Endothelial cell of umbilical vein (primary cell): ENCODE measurements around the gene TNS1. TPM values are rescaled to one million over a fixed set of nuclear protein-coding genes. Genes with fewer than 3 reads are reported as not detected.

Experiments used
- BruUV-seq: library from RNA; stranded (reverse); fragments of 400-500 nt; replicated peaks from 2 replicates; lab custom pipeline; 2021; lab: Mats Ljungman, UMichigan
- CTCF ChIA-PET: fragments of 300-600, 350-600 bp; sonication (Branson Sonifier 250); formaldehyde crosslinking; loops from one replicate; lab custom pipeline; 2021; ENCODE audit warnings: antibody characterized with exemption, inconsistent platforms; lab: Charles Lee
- POLR2A ChIA-PET: fragments of 300-600, 350-600 bp; sonication (Branson Sonifier 250); formaldehyde crosslinking; loops from one replicate; lab custom pipeline; 2021; ENCODE audit warnings: antibody characterized with exemption, inconsistent platforms; lab: Charles Lee
- DNase-seq: peaks from one replicate; pipeline ENCODE4 v3.0.0-alpha.2; 2011; ENCODE audit warnings: low read depth, low spot score
- FAIRE-seq: peaks from 2 replicates; lab custom pipeline; 2011; peaks lifted over from hg19 to GRCh38; lab: Jason Lieb, UNC
- H2AFZ ChIP-seq: 2 replicates; pipeline ENCODE4 v1.6.0; 2012; ENCODE audit warnings: low read depth, low read length, control low read depth, inconsistent platforms
- H3K27ac ChIP-seq: 2 replicates; pipeline ENCODE4 v1.5.1; 2011; ENCODE audit warnings: low read depth, mild to moderate bottlenecking, control low read depth, low read length, moderate library complexity; ENCODE audit not compliant: insufficient read depth
- H3K27me3 ChIP-seq, 2 experiments: 2 replicates each; pipeline versions ENCODE4 v1.6.0 to v1.6.1; 2011; ENCODE audit warnings: low read length in 2 of 2, mixed read lengths in 1 of 2; ENCODE audit not compliant: control insufficient read depth in 2 of 2, insufficient read depth in 2 of 2
- H3K36me3 ChIP-seq, 2 experiments: 2 replicates in 1 of 2; 3 replicates in 1 of 2; pipeline ENCODE4 v1.5.1; 2011; ENCODE audit warnings: low read length in 2 of 2, mild to moderate bottlenecking in 1 of 2, moderate library complexity in 1 of 2; ENCODE audit not compliant: control insufficient read depth in 2 of 2, insufficient read depth in 2 of 2; ENCODE audit errors: extremely low read depth in 1 of 2
- H3K4me1 ChIP-seq: 3 replicates; pipeline ENCODE4 v1.5.1; 2011; ENCODE audit warnings: mild to moderate bottlenecking, low read length; ENCODE audit not compliant: control insufficient read depth, insufficient read depth; ENCODE audit errors: extremely low read depth
- H3K4me2 ChIP-seq: 2 replicates; pipeline ENCODE4 v1.6.1; 2011; ENCODE audit warnings: low read length, control low read depth, mixed read lengths; ENCODE audit not compliant: insufficient read depth
- H3K4me3 ChIP-seq, 3 experiments: fragments of 200-600 bp in 1 of 3; sonication (generic), shearing (Covaris generic) in 1 of 3; replicated peaks in 1 of 3; 2 replicates each; pipeline ENCODE4 v1.5.1; 2011 to 2016; ENCODE audit warnings: control low read depth in 3 of 3, low read length in 3 of 3, mild to moderate bottlenecking in 2 of 3, inconsistent platforms in 1 of 3, low read depth in 1 of 3, moderate library complexity in 1 of 3; ENCODE audit not compliant: insufficient read depth in 1 of 3
- H3K79me2 ChIP-seq: 2 replicates; pipeline ENCODE4 v1.6.0; 2012; ENCODE audit warnings: low read length, inconsistent platforms; ENCODE audit not compliant: control insufficient read depth, insufficient read depth
- H3K9ac ChIP-seq: replicated peaks from 2 replicates; pipeline ENCODE3; 2011; ENCODE audit warnings: low read length, control low read depth; ENCODE audit not compliant: insufficient read depth; ENCODE audit errors: extremely low read depth
- H3K9me1 ChIP-seq: replicated peaks from 3 replicates; pipeline ENCODE4 v1.6.0; 2011; ENCODE audit warnings: mild to moderate bottlenecking, low read length; ENCODE audit not compliant: control insufficient read depth, insufficient read depth; ENCODE audit errors: extremely low read depth
- H3K9me3 ChIP-seq: replicated peaks from 2 replicates; pipeline ENCODE4 v1.5.1; 2012; ENCODE audit warnings: low read length, inconsistent platforms; ENCODE audit not compliant: control insufficient read depth, insufficient read depth
- H4K20me1 ChIP-seq: replicated peaks from 2 replicates; pipeline ENCODE3; 2011; ENCODE audit warnings: mild to moderate bottlenecking, low read length; ENCODE audit not compliant: control insufficient read depth, insufficient read depth; ENCODE audit errors: extremely low read depth
- CTCF ChIP-seq, 2 donors: IDR thresholded peaks; 1 replicate in 1 of 2; 2 replicates in 1 of 2; pipeline ENCODE4 v1.5.1; 2011; ENCODE audit warnings: low read length in 2 of 2, mild to moderate bottlenecking in 2 of 2, moderate library complexity in 2 of 2, control low read depth in 1 of 2, inconsistent platforms in 1 of 2, low read depth in 1 of 2; ENCODE audit not compliant: insufficient read depth in 1 of 2; ENCODE audit errors: extremely low read depth in 1 of 2
- EZH2 ChIP-seq: IDR thresholded peaks from 2 replicates; pipeline ENCODE4 v1.6.1; 2012; ENCODE audit warnings: borderline replicate concordance, low read depth, mild to moderate bottlenecking, moderate library complexity, low read length, inconsistent platforms; ENCODE audit not compliant: severe bottlenecking
- FOS ChIP-seq: IDR thresholded peaks from 2 replicates; pipeline ENCODE4 v1.6.1; 2011; ENCODE audit warnings: mild to moderate bottlenecking, low read length, moderate library complexity, borderline replicate concordance; ENCODE audit not compliant: insufficient read depth
- GATA2 ChIP-seq: IDR thresholded peaks from 2 replicates; pipeline ENCODE4 v1.7.0; 2011; ENCODE audit warnings: low read depth, mild to moderate bottlenecking, moderate library complexity, mixed read lengths, low read length; ENCODE audit not compliant: insufficient read length, insufficient read depth
- JUN ChIP-seq: IDR thresholded peaks from 2 replicates; pipeline ENCODE4 v1.6.1; 2011; ENCODE audit warnings: borderline replicate concordance, low read depth; ENCODE audit not compliant: insufficient read length, insufficient read depth
- MAX ChIP-seq: IDR thresholded peaks from 2 replicates; pipeline ENCODE4 v1.6.1; 2011; ENCODE audit not compliant: insufficient read depth, insufficient read length
- MYC ChIP-seq: IDR thresholded peaks from one replicate; pipeline ENCODE4 v1.6.1; 2011; ENCODE audit warnings: mild to moderate bottlenecking, low read depth, low read length
- POLR2A ChIP-seq: IDR thresholded peaks from 2 replicates; pipeline ENCODE4 v1.6.1; 2012; ENCODE audit warnings: low read depth, mild to moderate bottlenecking, control low read depth, low read length
- POLR2AphosphoS5 ChIP-seq: IDR thresholded peaks from 2 replicates; pipeline ENCODE4 v1.6.1; 2012; ENCODE audit warnings: low read depth, mild to moderate bottlenecking, control low read depth, low read length, moderate library complexity; ENCODE audit not compliant: insufficient read depth
- dilution Hi-C: fragments of 300-500 bp; cut with MboI; formaldehyde crosslinking; loops from one replicate; pipeline ENCODE4 v1.15.0; 2019; ENCODE audit warnings: low sequenced_read_pairs; ENCODE audit not compliant: extremely low pct_ligation_motif_present
- intact Hi-C: fragments of 100-400 bp; cut with micrococcal nuclease; formaldehyde crosslinking; loops from one replicate; pipeline ENCODE4 v1.10.0; 2022
- polyA plus RNA-seq, 4 experiments: library from polyadenylated mRNA; depleted of rRNA in 3 of 4; stranded (reverse) in 3 of 4; unstranded in 1 of 4; fragments of >200 nt; gene quantifications; 2 replicates each; pipeline versions ENCODE4 v1.2.1 to v1.2.3, GENCODE V29; 2011 to 2012; ENCODE audit warnings: missing spikeins in 1 of 4
- total RNA-seq: library from RNA; stranded (reverse); gene quantifications from 2 replicates; pipeline ENCODE4 v1.2.3, GENCODE V29; 2021

The TNS1 gene
- total and polyA plus RNA-seq, 2 donors (not counting 3 experiments of a cell fraction or from before 2014, with no cell fraction given) = 11.0 to 52.1 TPM

DNA sequence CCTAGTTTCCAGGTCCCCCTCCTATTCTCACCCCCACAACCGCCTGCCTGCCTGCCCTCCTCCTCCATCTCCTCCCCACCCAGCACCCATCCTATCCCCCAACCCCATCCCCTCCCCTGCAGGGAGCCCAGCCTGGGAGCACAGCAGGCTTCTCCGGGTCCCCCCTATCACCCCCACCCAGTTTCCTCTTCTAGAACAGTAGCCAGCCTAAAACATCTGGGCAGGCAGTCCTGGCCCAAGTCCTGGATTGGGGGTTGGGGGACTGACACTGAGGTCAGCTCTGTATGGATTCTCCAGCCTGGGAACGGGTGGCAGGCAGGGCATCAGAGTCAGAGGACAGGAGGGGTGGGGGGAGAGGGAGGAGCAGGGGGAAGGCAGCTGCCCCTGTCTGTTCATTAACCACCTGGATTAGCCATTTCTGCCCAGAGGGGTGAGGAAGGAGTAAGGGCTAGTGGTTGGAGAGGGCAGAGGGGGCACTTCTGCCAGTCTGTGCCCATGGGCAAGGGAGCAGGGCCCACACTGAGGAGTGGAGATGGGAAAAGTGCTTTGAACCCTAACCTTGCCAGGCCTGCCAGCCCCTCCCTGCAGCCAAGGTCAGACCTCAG is 60.0 kb downstream of the TNS1 start:
- DNase-seq (no peak), FAIRE-seq (no peak)
- Histone ChIP-seq H2AFZ (no peak overlapping the region), H4K20me1 (no peaks in the 10 kb centered on the region), H3K9ac (no peak overlapping the region), H3K9me3 (no peaks in the 10 kb centered on the region), H3K36me3 (no peaks in the 10 kb centered on the region), H3K4me1 (peaks cover 11% of the 10 kb centered on the region), H3K4me3 (no peak overlapping the region), H3K27me3 (no peaks in the 10 kb centered on the region), H3K27ac (no peak overlapping the region), H3K9me1 (no peaks in the 10 kb centered on the region), H3K4me2 (no peak overlapping the region), H3K79me2 (no peaks in the 10 kb centered on the region)
- dilution Hi-C loops (no loop called here), intact Hi-C loops (no loop called here)
- POLR2A ChIA-PET = no interaction called here
- CTCF ChIA-PET = interaction anchor here (0.8 to 3.4 kb wide), 7 partner anchors 10 to 157 kb away, joined by 3 to 15 read pairs (median 3); no protein-coding TSS in a partner anchor
- BruUV-seq = no TSS peak
- TF ChIP-seq MAX (no peak), MYC (no peak), GATA2 (no peak), EZH2 (no peak), CTCF (IDR thresholded peaks at IDR 0.05; ENCODE audit: extremely low read depth in 1 of 2, insufficient read depth in 1 of 2, low read depth in 1 of 2, low read length in 2 of 2) (no peak), JUN (no peak), FOS (no peak), POLR2AphosphoS5 (no peak), POLR2A (no peak)
